B cell (primary cell): ENCODE measurements around the gene TBC1D20.

Source experiments
- EZH2 ChIP-seq: IDR thresholded peaks from 2 replicates; pipeline ENCODE4 v1.6.1; 2012; ENCODE audit warnings: borderline replicate concordance, low read depth, mild to moderate bottlenecking, moderate library complexity, low read length; ENCODE audit not compliant: insufficient read depth, poor library complexity, severe bottlenecking
- TF ChIP-seq, protein P1 (sequence below): fragments of 200-600 bp; IDR thresholded peaks from one replicate; pipeline ENCODE4 v1.8.0; 2022; ENCODE audit warnings: antibody characterized with exemption, mild to moderate bottlenecking

DNA sequence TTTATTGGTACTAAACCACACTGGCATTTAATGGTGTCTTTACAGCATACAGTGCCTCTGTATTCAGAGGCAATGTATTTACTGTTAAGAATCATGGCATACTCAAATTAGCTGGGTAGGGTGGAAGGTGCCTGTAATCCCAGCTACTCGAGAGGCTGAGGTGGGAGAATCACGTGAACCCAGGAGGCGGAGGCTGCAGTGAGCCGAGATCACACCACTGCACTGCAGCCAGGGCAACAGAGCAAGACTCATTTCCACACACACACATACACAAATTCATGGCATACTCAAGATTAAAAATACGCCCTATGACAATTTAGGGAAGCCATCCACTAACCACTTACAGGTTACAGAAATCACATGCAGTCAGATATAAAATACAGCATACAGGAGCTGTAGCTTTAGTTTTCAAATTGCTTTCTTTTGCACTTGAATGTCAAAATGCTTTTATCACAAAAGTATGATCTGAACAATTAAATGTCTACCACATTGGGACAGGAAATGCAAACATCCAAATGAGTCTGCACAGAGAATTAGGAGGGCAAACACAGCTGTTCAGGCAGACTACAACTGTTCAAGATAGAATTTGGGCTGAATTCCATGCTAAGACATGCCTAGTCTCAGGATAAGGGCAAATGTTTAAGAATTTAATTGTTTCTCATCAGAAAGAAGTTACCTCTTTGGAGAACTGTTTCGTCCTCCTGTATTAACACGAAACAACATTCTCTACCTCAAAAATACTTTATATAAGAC is 44.8 kb upstream of the TBC1D20 start:
- no peak for TF ChIP-seq EZH2
- TF ChIP-seq, protein P1, sequence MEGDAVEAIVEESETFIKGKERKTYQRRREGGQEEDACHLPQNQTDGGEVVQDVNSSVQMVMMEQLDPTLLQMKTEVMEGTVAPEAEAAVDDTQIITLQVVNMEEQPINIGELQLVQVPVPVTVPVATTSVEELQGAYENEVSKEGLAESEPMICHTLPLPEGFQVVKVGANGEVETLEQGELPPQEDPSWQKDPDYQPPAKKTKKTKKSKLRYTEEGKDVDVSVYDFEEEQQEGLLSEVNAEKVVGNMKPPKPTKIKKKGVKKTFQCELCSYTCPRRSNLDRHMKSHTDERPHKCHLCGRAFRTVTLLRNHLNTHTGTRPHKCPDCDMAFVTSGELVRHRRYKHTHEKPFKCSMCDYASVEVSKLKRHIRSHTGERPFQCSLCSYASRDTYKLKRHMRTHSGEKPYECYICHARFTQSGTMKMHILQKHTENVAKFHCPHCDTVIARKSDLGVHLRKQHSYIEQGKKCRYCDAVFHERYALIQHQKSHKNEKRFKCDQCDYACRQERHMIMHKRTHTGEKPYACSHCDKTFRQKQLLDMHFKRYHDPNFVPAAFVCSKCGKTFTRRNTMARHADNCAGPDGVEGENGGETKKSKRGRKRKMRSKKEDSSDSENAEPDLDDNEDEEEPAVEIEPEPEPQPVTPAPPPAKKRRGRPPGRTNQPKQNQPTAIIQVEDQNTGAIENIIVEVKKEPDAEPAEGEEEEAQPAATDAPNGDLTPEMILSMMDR: no peak
